Measurements from ENCODE around the gene FAM131B.

- TF ChIP-seq POLR2A (IDR thresholded peaks at IDR 0.05; ENCODE audit: insufficient read depth in 1 of 2, low read depth in 2 of 2, low read length in 2 of 2) (no peak), IRF2 (CRISPR knock-in tag; IDR thresholded peaks at IDR 0.05) (no peak)
Measured at GRCh38 chr7:143325240-143325639, 37.3 kb downstream of the FAM131B start.

Data from HepG2 (cell line).